Measurements from ENCODE around the gene CACNB3. TPM values are rescaled to one million over a fixed set of nuclear protein-coding genes. Genes with fewer than 3 reads are reported as not detected.

The CACNB3 gene
- total RNA-seq, 2 donors from 2014 or later: 4.6 to 21.8 TPM

DNA sequence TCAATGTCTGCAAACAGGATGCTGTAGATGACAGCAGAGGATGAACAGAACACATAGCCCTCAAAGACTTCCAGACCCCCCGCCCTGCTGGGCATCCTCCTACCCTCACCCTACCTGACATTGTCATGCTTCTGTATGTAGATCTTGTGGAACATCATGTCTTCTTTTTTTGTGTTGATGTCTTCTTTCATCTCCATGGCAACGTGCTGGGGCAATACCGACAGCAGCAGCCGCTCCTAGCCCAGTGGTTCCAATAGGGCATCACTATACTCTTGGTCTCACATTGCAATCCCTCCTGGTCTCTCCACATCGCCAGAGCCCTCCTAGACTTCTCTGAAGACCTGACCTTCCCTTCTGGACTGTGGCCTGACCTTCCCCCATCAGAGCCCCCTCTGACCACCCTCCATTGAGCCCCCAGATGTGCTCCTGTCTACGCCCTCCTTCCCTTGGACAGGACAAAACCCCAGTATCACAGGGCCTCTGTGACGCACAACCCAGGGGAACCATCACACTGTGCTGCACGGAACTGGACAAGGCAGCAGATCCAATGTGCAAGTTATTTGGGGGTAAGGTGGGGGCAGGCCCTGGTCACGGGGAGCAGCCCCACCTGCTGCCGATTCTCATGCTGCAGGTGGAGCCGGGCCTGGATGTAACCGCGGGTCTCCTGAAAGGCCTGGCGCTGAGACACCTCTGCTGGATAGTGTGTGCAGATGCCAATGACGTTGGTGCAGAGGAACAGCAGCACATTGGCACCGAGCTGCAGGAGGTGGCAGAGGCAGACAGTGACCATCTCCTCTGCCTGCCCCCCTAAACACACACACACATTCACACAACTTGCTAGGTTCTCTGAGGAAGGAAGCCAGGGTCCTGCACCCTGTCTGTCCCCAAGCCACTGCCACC, 40.5 kb upstream of the CACNB3 start:
- 82% methylated on average over 13 of the region's 16 CpGs for WGBS
- H3K36me3 ChIP-seq: peaks cover 0 to 13% of the 10 kb centered on the region in 2 donors
- intact Hi-C loops (cut with DNase I): no loop called here

DNA sequence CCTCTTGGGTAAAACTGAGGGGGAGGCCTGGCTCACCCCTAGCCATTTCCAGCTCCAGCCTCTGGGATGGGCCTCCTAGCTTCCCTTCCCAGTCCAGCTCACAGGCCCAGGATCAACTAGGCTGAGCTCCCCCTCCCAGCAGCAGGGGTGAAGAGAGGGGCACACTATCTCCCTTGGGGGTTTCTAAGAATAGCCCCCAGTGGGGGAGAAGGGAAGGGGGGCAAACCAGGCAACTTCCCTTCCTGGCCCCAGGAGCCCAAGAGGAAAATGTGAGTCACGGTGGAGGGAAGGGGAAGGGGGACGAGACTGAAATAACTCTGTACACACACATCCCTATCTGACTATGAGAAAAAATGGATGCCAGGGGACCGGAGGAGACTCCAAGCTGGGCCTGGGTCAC, 38.4 kb upstream of the CACNB3 start:
- Histone ChIP-seq H3K9me3 (no peaks in the 10 kb centered on the region), H3K36me3 (no peaks in the 10 kb centered on the region), H3K4me1 (replicated peaks) (peaks cover 17% of the 10 kb centered on the region), H3K4me3 (no peak overlapping the region), H3K27ac (no peak overlapping the region), H3K27me3 (replicated peaks; ENCODE audit: insufficient read depth) (no peaks in the 10 kb centered on the region)
- WGBS: 50% methylated on average over 3 of the region's 3 CpGs
- TF ChIP-seq POLR2A (IDR thresholded peaks at IDR 0.05) (no peak), POLR2AphosphoS5 (IDR thresholded peaks at IDR 0.05) (no peak)
- TF ChIP-seq, protein P1, sequence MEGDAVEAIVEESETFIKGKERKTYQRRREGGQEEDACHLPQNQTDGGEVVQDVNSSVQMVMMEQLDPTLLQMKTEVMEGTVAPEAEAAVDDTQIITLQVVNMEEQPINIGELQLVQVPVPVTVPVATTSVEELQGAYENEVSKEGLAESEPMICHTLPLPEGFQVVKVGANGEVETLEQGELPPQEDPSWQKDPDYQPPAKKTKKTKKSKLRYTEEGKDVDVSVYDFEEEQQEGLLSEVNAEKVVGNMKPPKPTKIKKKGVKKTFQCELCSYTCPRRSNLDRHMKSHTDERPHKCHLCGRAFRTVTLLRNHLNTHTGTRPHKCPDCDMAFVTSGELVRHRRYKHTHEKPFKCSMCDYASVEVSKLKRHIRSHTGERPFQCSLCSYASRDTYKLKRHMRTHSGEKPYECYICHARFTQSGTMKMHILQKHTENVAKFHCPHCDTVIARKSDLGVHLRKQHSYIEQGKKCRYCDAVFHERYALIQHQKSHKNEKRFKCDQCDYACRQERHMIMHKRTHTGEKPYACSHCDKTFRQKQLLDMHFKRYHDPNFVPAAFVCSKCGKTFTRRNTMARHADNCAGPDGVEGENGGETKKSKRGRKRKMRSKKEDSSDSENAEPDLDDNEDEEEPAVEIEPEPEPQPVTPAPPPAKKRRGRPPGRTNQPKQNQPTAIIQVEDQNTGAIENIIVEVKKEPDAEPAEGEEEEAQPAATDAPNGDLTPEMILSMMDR (IDR thresholded peaks at IDR 0.05): no peak
- intact Hi-C loops (cut with DNase I): no loop called here
- DNase-seq (ENCODE audit: low spot score): no peak

More for the DNA sequence above, 40.5 kb upstream of the CACNB3 start:
- TF ChIP-seq POLR2AphosphoS5 (IDR thresholded peaks at IDR 0.05) (no peak), POLR2A (IDR thresholded peaks at IDR 0.05) (no peak)
- no peak overlapping the region for H3K4me3 ChIP-seq
- peaks cover 17% of the 10 kb centered on the region for H3K4me1 ChIP-seq (replicated peaks)
- H3K9me3 ChIP-seq: no peaks in the 10 kb centered on the region
- no peaks in the 10 kb centered on the region for H3K27me3 ChIP-seq (replicated peaks; ENCODE audit: insufficient read depth)
- no peak for DNase-seq (ENCODE audit: low spot score)
- no peak overlapping the region for H3K27ac ChIP-seq

- TF ChIP-seq, protein P1 (IDR thresholded peaks at IDR 0.05): no peak
- TF ChIP-seq POLR2AphosphoS5 (IDR thresholded peaks at IDR 0.05): no peak
- no peak for TF ChIP-seq POLR2A (IDR thresholded peaks at IDR 0.05)
- Histone ChIP-seq H3K27ac (peak overlapping the region; percentile 17 to 28), H3K9me3 (no peaks in the 10 kb centered on the region), H3K4me1 (replicated peaks) (peaks cover 17% of the 10 kb centered on the region), H3K27me3 (replicated peaks; ENCODE audit: insufficient read depth) (no peaks in the 10 kb centered on the region), H3K36me3 (no peaks in the 10 kb centered on the region), H3K4me3 (no peak overlapping the region)
- intact Hi-C loops (cut with DNase I): no loop called here
- 45% methylated on average over 9 of the region's 11 CpGs for WGBS
- DNase-seq (ENCODE audit: low spot score): no peak
Measured at GRCh38 chr12:48780381-48781025, 37.8 kb upstream of the CACNB3 start.

DNA sequence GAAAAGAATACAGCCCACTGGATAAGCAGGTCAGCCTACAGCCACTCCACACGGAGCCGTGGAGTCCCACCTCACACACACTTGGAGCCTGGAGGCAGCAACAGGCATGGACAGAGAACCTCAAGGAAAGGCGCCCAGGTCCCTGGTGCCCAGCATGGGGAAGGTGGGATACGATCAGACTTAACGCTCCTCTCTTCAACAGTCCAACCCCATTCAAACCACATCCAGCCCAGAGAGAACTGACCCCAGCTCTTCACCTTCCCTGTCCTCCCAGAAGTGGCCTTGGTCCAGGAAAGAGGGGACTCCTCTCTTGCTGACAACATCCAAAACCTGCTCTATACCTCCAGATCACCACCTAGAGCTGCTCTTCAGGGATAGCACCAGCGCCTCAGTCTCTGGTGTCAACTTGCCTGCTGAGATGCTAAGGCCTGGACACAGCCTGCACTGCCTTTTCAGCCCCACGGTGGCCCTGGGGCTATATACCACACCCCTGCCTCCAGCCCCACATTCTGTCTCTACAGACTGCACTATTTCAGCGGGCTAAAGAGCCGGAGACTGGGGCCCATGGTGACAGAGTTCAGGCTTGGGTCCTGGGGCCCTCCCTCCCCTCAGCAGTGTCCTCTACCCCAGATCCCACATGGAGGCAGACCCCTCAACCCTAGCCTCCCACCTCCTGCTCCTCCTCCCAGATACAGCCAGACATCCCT, 36.4 kb upstream of the CACNB3 start:
- no peak overlapping the region for H3K4me3 ChIP-seq
- TF ChIP-seq, protein P1 (IDR thresholded peaks at IDR 0.05): no peak
- DNase-seq (ENCODE audit: low spot score): no peak
- peaks cover 21% of the 10 kb centered on the region for H3K4me1 ChIP-seq (replicated peaks)
- peak overlapping the region in 1 of 2 donors; percentile 17 for H3K27ac ChIP-seq
- 78% methylated on average over 9 of the region's 9 CpGs for WGBS
- H3K9me3 ChIP-seq: no peaks in the 10 kb centered on the region
- no peaks in the 10 kb centered on the region for H3K27me3 ChIP-seq (replicated peaks; ENCODE audit: insufficient read depth)
- intact Hi-C loops (cut with DNase I): no loop called here
- no peaks in the 10 kb centered on the region for H3K36me3 ChIP-seq

Data from prostate gland (tissue), 2 donors.